ENCODE results near the gene SECISBP2L. TPM values are rescaled to one million over a fixed set of nuclear protein-coding genes. Genes with fewer than 3 reads are reported as not detected.

The SECISBP2L gene
- total RNA-seq, 1 experiment from 2014 or later = 36.4 TPM

- Histone ChIP-seq H3K27me3 (replicated peaks; ENCODE audit: insufficient read depth, low read depth, low read length, poor library complexity) (no peaks in the 10 kb centered on the region), H3K27ac (ENCODE audit: low read depth, low read length, poor library complexity, severe bottlenecking) (no peak overlapping the region), H3K9me3 (ENCODE audit: low read depth, low read length, poor library complexity, severe bottlenecking) (no peaks in the 10 kb centered on the region), H3K4me1 (ENCODE audit: insufficient read depth, low read length, poor library complexity, severe bottlenecking) (no peaks in the 10 kb centered on the region), H3K36me3 (ENCODE audit: insufficient read depth, low read length, poor library complexity, severe bottlenecking) (peaks cover 5% of the 10 kb centered on the region), H3K4me3 (ENCODE audit: low read depth, low read length, poor library complexity, severe bottlenecking) (no peak overlapping the region)
- ChIA-PET CTCF (no interaction called here), POLR2A (ENCODE audit: low non-redundant PET) (no interaction called here)
- BruUV-seq (replicated peaks) = no TSS peak
- TF ChIP-seq CTCF (conservative IDR thresholded peaks at IDR 0.05; ENCODE audit: low read depth, low read length) = no peak
- TF ChIP-seq EZH2 (IDR thresholded peaks at IDR 0.05; ENCODE audit: borderline replicate concordance, low read depth, low read length, poor library complexity, severe bottlenecking) = no peak
- no peak for DNase-seq (ENCODE audit: low spot score)
- intact Hi-C loops (cut with micrococcal nuclease; ENCODE audit: unreplicated experiment) = no loop called here
These were observed 19.5 kb downstream of the SECISBP2L start for GRCh38 chr15:49026700-49027099.

GRCh38 chr15:49024840-49025239, 21.4 kb downstream of the SECISBP2L start:
- Histone ChIP-seq H3K27me3 (replicated peaks; ENCODE audit: insufficient read depth, low read depth, low read length, poor library complexity) (no peaks in the 10 kb centered on the region), H3K4me1 (ENCODE audit: insufficient read depth, low read length, poor library complexity, severe bottlenecking) (peaks cover 3% of the 10 kb centered on the region), H3K4me3 (ENCODE audit: low read depth, low read length, poor library complexity, severe bottlenecking) (no peak overlapping the region), H3K27ac (ENCODE audit: low read depth, low read length, poor library complexity, severe bottlenecking) (no peak overlapping the region), H3K36me3 (ENCODE audit: insufficient read depth, low read length, poor library complexity, severe bottlenecking) (peaks cover 5% of the 10 kb centered on the region), H3K9me3 (ENCODE audit: low read depth, low read length, poor library complexity, severe bottlenecking) (no peaks in the 10 kb centered on the region)
- CTCF ChIA-PET = no interaction called here
- no TSS peak for BruUV-seq (replicated peaks)
- POLR2A ChIA-PET (ENCODE audit: low non-redundant PET) = no interaction called here
- no peak for DNase-seq (ENCODE audit: low spot score)
- intact Hi-C loops (cut with micrococcal nuclease; ENCODE audit: unreplicated experiment) = no loop called here
- TF ChIP-seq CTCF (conservative IDR thresholded peaks at IDR 0.05; ENCODE audit: low read depth, low read length) (no peak), EZH2 (IDR thresholded peaks at IDR 0.05; ENCODE audit: borderline replicate concordance, low read depth, low read length, poor library complexity, severe bottlenecking) (no peak)

DNA sequence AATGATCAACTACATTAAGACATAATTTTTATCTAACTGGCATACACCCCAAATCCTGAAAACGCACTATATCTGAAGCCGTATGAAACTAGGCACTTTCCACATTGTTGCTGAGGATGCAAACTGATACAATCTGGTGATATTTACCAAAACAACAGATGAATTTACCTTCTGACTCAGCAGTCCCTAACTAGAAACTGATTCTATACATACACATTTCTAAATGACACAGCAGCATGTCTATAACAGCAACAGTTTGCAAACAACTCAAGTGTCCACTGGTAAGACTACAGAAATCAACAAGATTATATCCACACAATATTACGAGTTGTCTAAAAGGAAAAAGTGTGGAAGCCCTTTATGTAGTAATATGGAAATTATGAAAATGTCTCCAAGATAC, 22.9 kb downstream of the SECISBP2L start:
- no peak for DNase-seq (ENCODE audit: low spot score)
- BruUV-seq (replicated peaks) = no TSS peak
- CTCF ChIA-PET = no interaction called here
- intact Hi-C loops (cut with micrococcal nuclease; ENCODE audit: unreplicated experiment) = no loop called here
- POLR2A ChIA-PET (ENCODE audit: low non-redundant PET) = no interaction called here
- Histone ChIP-seq H3K4me1 (ENCODE audit: insufficient read depth, low read length, poor library complexity, severe bottlenecking) (peaks cover 10% of the 10 kb centered on the region), H3K27ac (ENCODE audit: low read depth, low read length, poor library complexity, severe bottlenecking) (no peak overlapping the region), H3K9me3 (ENCODE audit: low read depth, low read length, poor library complexity, severe bottlenecking) (no peaks in the 10 kb centered on the region), H3K36me3 (ENCODE audit: insufficient read depth, low read length, poor library complexity, severe bottlenecking) (peaks cover 5% of the 10 kb centered on the region), H3K4me3 (ENCODE audit: low read depth, low read length, poor library complexity, severe bottlenecking) (no peak overlapping the region), H3K27me3 (replicated peaks; ENCODE audit: insufficient read depth, low read depth, low read length, poor library complexity) (no peaks in the 10 kb centered on the region)
- no peak for TF ChIP-seq EZH2 (IDR thresholded peaks at IDR 0.05; ENCODE audit: borderline replicate concordance, low read depth, low read length, poor library complexity, severe bottlenecking)
- no peak for TF ChIP-seq CTCF (conservative IDR thresholded peaks at IDR 0.05; ENCODE audit: low read depth, low read length)

All from A673 (cell line).